Measurements from ENCODE around the gene BAZ1B.
"Not testable (repeated sequence)": the region's sequence is repeated elsewhere in the genome, so short reads cannot be mapped to it uniquely, and the experiment has no call there.

The BAZ1B gene

DNA sequence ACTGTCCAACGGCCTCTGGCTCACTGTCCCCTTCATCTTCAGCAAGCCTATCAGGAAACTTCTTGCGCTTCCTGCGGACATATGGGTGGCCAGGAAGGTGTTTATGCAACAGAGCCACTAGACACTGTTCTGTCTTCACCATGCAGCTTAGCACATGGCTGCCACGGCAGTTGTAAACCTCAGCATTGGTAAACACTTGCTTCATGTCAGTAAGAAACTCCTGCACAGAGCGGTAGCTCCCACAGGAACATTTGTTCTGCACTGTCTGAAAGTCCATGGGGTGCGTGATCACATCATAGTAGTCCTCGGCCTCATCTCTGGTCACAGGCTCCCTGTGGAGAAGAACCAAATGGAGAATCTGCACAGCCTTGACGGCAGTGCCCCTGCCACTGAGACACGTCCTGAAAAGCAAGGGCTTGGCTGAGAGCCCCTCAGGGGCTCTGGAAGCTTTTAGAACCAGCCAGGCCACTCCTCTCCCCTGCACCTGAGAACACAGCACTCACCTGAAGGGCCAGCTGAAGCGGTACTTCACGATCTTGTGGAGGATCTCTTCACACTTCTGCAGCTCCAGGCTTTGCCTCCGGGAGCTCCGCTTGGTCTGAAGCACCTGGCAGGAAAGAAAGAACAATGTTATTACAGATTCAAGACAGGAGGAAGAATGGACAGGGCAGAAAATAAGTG lies 79.7 kb downstream of the BAZ1B start:
- DNase-seq: no peak

DNA sequence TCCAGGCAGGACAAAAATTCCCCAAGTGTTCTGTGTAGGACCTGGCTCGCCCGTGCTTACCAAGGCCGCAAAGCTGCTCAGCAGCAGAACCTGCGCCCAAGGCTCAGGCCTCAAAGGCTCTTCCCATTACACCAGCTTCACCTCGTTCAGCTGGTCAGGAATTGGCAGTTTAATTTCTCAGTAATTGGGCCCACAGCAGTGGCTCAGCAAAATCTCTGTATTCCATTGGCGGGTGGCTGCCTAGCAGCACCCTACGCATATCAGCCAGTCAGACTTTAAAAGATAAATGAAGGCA lies 82.7 kb downstream of the BAZ1B start:
- no peak for DNase-seq

DNA sequence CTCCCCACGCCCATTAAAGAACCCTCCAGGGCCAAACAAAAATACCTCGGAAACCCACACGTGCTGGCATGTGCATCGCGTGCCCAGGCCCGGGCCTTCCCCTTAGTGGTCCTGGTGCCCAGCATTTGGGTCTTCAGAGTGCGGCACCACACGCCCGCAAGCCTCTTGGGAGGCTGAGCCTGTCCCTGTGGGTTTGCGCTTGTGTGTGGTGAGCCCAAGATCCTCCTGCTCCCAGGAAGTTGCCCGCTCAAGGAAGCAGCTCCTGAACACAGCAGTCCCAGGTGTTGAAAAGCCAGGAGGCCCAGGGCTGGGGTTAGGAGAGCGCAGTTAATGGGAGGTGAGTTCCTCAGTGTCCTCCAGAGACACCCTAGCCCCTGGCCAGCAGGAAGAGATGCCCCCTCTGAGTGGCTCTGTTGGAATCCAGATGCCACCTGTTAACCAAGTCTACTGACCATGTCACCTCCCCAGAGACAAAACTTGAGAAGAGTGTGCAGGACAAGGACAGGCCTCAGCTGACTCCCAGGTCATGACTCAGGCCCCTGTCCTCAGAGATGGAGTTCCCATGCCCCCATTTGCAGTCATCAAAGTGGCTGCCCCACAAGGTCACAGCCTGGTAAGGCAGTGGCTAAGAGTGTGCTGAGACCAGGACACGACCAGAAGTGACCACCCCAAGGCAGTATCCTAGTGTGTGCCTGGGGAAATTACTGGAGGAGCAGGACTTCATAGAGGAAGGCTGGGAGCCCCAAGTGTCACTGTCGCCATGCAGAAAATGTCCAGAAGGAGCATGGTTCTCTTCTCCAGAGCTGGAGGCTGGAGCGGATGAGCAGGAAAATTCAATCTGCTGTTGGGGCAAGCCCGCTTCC lies 83.3 kb downstream of the BAZ1B start:
- no peak for DNase-seq

DNA sequence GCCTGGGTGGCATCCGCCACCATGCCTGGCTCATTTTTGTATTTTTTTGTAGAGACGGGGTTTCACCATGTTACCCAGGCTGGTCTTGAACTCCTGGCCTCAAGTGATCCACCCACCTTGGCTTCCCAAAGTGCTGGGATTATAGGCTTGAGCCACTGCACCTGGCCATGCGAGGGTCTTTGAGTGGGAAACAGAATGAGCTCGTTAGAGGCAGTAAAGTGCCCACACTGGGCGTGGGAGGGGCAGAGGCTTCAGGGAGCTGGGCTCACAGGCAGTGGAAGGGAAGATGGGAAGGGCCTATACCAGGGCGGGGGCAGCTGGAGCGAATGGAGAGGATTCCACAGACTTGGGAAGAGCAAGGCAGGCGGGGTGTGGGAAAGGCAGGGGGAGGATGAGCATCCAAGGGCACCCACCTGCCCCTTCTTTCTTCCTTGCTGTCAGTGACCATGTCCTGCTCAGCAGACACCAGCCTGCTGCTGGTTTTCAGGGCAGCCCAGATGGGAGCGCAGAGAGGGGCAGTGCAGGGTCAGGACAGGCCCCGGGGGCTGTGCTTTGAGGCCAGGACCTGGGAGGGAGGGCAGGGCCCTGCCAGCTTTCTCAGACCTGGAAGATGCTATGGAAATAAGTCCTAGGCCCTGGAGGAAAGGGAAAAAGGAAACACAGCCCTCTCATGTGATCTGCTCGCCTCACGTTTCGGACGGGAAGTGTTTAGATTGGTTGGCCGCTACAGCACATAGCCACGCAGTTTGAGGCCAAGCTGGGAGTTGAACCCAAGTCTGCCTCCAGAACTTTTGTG lies 84.3 kb downstream of the BAZ1B start:
- no peak for DNase-seq

DNA sequence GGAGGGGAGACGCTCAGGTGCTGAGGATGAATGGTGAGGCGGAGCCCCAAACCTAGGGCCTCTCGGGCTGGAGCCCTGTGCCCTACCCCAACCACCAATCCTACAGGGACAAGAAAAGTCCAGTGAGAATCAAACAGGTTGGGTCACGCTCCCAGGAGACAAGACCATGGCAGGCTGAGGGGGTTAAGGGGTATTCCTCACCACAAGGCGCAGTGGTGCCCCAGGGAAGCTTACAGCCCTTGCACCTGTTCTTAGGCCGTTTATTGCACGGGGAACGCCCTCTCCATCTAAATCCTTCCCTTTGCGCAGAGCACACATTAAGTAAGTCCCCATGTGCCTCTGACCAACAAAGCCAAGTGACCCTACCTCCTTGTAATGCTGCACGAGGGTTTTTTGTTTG lies 85.0 kb downstream of the BAZ1B start:
- no peak for DNase-seq

DNA sequence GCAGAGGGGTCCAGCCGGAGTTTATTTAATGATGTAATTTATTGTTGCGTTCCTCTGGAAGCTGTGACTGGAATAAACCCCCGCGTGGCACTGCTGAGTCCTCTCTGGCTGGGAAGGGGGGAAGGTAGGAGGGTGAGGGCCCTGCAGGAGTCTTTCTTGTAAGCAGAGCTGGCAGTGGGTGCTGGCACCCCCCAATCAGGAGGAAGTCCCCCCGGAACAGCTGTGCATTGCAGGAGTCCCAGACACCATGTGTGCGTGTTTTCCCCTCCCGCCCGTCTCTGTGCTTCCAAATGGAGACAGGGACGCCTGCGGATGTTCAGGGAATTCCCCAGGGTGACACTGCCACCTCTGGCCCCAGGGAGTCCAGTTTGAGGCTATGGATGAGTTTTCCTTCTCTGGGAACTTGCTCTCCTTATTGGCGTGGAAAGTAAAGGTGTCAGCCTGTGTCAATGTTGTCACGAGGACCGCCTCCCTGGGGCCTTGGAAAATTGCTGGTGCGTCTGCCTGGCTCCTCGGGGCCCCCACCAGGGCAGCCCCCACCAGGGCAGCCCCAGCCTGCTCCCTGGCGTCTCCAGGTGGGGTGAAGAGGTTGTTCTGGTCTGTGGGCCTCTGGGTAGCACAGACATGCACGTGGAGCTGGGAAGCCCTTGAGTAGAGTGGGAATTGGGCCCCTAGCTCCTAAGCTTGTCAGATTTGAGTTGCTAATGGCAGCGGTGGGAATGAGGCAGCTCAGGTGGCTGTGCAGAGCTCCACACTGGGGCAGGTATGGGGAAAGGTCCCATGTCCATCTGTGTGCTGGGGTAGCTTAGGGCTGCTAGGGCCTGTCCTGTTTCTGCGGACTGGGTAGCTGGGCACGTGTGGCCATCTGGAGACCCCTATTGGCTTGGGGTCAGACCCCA lies 85.8 kb downstream of the BAZ1B start:
- DNase-seq: no peak

DNA sequence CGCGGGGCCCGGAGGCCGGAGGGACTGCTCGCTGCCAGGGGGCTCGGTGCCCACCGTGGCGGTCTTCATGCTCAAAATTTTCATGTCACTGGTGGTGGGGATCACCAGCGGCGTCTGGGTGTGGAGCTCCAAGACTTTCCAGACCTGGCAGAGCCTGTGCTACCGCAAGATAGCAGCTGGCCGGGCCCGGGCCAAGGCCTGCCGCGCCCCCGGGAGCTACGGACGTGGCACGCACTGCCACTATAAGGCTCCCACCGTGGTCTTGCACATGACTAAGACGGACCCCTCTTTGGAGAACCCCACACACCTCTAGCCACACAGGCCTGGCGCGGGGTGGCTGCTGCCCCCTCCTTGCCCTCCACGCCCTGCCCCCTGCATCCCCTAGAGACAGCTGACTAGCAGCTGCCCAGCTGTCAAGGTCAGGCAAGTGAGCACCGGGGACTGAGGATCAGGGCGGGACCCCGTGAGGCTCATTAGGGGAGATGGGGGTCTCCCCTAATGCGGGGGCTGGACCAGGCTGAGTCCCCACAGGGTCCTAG lies 86.6 kb downstream of the BAZ1B start:
- no peak for DNase-seq

DNA sequence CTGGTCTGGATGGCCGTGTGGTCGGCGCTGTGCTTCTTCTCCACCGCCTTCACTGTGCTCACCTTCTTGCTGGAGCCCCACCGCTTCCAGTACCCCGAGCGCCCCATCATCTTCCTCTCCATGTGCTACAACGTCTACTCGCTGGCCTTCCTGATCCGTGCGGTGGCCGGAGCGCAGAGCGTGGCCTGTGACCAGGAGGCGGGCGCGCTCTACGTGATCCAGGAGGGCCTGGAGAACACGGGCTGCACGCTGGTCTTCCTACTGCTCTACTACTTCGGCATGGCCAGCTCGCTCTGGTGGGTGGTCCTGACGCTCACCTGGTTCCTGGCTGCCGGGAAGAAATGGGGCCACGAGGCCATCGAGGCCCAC lies 87.4 kb downstream of the BAZ1B start:
- DNase-seq: no peak

DNA sequence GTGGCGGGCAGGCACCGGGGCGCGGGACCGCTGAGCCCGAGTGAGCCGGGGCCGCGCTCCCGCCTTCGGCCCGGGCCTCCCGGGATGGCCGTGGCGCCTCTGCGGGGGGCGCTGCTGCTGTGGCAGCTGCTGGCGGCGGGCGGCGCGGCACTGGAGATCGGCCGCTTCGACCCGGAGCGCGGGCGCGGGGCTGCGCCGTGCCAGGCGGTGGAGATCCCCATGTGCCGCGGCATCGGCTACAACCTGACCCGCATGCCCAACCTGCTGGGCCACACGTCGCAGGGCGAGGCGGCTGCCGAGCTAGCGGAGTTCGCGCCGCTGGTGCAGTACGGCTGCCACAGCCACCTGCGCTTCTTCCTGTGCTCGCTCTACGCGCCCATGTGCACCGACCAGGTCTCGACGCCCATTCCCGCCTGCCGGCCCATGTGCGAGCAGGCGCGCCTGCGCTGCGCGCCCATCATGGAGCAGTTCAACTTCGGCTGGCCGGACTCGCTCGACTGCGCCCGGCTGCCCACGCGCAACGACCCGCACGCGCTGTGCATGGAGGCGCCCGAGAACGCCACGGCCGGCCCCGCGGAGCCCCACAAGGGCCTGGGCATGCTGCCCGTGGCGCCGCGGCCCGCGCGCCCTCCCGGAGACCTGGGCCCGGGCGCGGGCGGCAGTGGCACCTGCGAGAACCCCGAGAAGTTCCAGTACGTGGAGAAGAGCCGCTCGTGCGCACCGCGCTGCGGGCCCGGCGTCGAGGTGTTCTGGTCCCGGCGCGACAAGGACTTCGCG lies 88.0 kb downstream of the BAZ1B start:
- DNase-seq: peak; percentile 10

DNA sequence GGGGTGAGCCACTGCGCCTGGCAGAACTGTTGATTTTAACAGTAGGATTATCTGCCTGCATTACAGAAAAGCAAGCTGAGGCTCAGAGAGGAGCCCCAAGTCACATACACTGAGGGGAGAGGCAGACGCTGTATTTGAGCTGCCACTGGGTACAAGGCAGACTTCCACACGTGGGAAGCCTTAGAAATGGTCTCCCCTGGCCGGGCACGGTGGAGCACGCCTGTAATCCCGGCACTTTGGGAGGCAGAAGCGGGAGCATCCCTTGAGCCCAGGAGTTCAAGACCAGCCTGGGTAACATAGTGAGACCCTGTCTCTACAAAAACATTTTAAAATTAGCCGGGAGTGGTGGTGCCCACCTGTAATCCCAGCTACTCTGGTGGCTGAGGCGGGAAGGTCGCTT lies 89.4 kb downstream of the BAZ1B start:
- no peak for DNase-seq

DNA sequence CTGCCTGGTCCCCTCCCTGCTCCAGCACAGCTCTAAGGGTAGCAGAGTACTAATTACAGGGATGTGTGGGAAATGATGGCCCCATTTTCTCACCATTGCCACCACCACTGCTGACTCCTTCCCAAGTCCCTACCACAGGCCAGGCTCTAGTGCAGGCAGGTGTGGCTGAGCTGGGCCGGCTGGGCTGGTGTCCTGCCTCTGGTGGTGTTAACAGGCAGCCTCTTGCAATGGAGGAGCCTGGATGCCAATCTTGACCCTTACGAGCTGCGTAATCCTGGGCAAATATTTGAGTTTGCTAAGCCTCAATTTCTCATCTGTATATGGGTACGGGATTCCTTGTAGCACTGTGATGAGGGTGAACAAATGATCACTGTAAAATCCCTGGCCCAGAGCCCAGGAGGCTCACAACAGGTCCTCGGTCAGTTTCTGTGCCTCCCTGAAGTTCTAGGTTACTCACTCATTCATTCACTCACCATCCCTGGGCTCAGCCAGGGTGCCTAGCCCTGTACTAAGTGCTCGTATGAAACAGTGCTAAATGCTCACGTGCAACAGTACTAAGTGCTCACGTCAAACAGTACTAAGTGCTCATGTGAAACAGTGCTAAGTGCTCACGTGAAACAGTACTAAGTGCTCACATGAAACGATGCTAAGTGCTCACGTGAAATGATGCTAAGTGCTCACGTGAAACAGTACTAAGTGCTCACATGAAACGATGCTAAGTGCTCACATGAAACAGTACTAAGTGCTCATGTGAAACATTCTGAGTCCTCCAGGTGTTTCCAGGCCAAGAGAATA lies 90.9 kb downstream of the BAZ1B start:
- no peak for DNase-seq

DNA sequence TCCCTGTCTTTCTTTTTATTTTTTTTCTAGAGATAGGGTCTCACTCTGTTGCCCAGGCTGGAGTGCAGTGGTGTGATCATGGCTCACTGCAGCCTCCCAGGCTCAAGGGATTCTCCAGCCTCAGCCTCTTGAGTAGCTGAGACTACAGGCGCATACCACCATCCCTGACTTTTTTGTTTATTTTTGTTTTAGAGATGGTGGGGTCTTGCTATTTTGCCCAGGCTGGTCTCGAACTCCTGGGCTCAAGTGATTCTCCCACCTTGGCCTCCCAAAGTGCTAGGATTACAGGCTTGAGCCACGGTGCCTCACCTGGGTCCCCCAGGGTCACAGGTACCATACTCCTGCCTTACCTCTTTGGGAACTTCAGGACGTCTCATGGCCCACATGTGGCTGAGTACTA lies 91.6 kb downstream of the BAZ1B start:
- DNase-seq: not testable (repeated sequence)

DNA sequence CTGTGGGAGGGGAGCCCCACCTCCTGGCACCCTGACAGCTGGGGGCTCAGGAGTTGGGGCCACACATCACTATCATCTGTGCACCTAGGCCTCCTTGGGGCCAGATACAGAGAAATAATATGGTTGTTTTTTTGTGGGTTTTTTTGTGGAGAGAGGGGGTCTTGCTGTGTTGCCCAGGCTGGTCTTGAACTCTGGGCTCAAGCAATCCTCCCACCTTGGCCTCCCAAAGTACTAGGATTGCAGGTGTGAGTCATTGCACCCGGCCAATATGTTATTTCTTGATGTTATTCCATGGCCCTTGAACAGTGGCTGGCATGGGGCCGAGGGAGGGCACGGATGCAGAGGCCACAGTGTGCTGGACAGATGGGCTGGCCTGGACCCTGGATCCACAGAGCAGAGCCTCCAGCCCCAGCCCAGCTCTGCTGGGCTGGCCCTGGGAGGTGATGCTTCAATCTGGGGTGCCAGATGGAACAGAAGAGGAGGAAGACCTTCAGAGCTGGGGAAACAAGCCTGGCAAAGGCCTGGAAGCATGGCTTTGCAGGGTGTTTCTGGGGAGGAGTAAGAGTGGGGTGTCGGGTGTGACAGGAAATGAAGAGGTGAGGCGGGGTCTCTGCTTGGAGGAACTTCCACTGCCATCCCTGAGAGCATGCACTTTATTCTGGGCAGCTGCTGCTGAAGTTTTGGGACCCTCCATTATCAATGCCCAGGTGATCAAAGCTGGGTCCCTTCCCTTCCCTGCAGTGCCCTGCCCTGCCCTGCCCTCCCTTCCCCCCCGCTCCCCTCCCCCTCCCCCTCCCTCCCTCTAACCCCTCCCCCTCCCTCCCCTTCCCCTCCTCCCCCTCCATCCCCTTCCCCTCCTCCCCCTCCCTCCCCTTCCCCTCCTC lies 92.2 kb downstream of the BAZ1B start:
- DNase-seq: no peak

DNA sequence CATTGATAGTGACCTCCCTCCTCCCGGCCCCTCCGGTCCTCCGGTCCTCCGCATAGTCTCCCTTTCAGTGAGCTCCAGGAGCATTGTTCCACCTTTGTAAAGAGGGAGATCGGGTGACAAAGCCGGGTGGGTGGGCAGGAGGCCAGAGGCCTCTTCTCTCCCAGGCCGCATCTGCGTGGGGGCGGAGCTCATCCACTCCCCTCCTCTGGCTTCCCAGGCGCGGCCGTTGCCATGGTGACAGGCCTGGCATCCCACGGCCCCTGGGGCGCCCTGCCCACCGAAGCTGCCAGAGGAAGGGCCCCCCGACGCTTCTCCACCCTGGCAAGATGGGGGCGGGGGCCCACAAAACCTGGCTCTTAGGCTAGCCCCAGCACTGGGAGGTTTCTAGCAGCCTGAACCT lies 92.9 kb downstream of the BAZ1B start:
- DNase-seq: no peak

DNA sequence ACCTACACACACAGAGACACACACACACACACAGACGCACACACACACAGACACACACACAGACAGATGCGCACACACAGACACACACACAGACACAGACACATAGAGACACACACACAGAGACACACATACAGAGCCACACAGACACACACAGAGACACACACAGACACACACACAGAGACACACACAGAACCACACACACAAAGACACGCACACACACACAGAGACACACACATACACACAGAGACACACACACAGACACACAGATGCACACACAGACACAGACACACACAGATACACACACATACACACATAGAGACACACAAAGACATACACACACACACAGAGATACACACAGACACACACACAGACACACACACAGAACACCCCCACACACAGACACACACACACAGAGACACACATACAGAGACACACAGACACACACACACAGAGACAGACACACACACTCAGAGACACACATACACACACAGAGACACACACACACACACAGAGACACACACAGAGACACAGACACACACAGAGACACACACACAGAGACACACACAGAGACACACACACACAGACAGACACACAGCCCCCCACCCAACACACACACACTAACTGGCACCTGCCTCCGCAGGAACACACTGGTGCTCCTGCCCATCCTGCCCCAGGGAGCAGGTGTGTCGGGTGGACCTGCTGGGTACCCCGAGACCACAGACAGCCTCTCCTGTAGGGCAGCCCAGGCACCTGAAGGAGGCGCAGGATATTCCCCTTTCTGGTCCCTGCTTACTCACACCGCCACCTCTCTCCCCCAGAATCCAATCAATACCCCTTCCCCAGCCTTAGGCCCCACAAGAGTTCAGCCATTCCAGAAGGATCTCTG lies 93.9 kb downstream of the BAZ1B start:
- no peak for DNase-seq

DNA sequence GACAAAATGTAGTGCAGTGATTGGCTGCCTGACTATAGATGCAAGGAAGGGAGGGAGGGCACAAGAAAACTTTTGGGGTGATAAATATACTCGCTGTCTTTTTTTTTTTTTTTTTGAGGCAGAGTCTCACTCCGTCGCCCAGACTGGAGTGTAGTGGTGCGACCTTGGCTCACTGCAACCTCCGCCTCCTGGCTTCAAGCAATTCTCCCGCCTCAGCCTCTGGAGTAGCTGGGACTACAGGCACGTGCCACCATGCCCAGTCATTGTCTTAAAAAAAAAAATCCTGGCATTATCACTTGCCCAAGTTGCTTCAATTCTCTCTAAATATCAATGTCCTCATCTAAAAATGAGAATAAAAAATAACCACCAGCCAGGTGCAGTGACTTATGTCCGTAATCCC lies 96.1 kb downstream of the BAZ1B start:
- DNase-seq: no peak

DNA sequence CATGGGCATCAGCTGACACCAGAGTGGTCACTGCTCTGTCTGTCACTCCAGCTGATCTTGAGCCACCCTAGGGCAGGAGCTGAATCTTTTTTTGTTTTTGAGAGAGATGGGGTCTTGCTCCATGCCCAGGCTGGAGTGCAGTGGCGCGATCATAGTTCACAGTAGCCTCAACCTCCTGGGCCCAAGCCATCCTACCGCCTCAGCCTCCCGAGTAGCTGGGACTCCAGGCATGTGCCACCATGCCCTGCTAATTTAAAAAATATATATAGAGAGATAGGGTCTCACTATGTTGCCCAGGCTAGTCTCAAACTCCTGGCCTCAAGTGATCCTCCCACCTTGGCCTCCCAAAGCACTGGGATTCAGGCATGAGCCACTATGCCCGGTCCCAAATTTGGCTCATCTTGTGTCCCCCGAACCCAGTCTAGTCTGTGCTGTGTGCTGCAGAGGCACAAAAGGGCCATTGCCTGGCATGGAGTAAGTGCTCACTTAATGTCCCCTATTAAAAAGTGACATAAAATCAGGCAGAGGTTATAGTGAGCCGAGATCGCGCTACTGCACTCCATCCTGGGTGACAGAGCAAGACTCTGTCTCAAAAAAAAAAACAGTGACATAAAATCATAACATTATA lies 96.6 kb downstream of the BAZ1B start:
- DNase-seq: no peak

DNA sequence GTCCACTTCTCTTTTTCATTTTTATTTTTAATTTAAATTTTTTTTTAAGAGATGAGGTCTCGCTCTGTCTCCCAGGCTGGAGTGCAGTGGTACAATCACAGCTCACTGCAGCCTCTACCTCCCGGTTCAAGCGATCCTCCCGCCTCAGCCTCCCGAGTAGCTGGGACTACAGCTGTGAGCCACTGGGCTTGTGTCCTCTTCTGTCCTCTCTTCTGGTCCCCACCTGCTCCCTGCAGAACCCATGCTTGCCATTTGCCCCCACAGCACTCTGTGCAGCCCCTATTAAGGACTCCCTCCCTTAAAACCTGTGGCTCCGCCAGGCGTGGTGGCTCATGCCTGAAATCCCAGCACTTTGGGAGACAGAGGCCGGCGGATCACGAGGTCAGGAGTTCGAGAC lies 97.6 kb downstream of the BAZ1B start:
- DNase-seq: no peak

Data from CD4-positive, alpha-beta T cell treated with Interleukin-10 for 1 hour (primary cell).